ENCODE measurements around the gene KCNG2. TPM values are rescaled to one million over a fixed set of nuclear protein-coding genes. Genes with fewer than 3 reads are reported as not detected.

KCNG2 gene
- total RNA-seq, 6 experiments from 2014 or later: not detected

DNA sequence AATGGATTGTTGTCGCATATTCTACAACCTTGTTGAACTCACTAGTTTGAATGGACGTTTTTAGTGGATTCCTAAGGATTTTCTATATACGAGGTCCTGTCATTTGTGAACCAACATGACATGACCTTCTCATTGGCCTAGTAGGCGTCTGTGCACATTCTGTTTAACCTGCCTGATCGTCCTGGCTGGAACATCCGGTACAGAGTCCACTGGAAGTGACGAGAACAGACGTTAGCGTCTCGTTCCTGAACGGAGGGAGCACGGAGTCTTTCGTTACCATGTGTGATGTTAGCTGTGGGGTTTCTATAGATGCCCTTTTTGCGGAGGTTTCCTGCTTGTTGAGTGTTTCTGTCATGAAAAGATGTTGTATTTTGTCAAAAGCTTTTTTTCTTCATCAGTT, 91.8 kb downstream of the KCNG2 start:
- intact Hi-C loops (cut with DNase I): no loop called here
- no peaks in the 10 kb centered on the region for H3K36me3 ChIP-seq
- 83% methylated on average over 14 of the region's 14 CpGs for WGBS (ENCODE audit: insufficient coverage, low coverage, low lambda C conversion rate, missing lambda C conversion rate)
- no peak overlapping the region for H3K4me3 ChIP-seq
- TF ChIP-seq, protein P1, sequence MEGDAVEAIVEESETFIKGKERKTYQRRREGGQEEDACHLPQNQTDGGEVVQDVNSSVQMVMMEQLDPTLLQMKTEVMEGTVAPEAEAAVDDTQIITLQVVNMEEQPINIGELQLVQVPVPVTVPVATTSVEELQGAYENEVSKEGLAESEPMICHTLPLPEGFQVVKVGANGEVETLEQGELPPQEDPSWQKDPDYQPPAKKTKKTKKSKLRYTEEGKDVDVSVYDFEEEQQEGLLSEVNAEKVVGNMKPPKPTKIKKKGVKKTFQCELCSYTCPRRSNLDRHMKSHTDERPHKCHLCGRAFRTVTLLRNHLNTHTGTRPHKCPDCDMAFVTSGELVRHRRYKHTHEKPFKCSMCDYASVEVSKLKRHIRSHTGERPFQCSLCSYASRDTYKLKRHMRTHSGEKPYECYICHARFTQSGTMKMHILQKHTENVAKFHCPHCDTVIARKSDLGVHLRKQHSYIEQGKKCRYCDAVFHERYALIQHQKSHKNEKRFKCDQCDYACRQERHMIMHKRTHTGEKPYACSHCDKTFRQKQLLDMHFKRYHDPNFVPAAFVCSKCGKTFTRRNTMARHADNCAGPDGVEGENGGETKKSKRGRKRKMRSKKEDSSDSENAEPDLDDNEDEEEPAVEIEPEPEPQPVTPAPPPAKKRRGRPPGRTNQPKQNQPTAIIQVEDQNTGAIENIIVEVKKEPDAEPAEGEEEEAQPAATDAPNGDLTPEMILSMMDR (IDR thresholded peaks at IDR 0.05): no peak
- no peak for TF ChIP-seq POLR2A (IDR thresholded peaks at IDR 0.05)
- H3K27ac ChIP-seq: no peak overlapping the region
- ATAC-seq (no peak), DNase-seq (no peak)
- H3K9me3 ChIP-seq: peaks cover 0 to 39% (median 12%) of the 10 kb centered on the region in 4 donors
- no peaks in the 10 kb centered on the region for H3K4me1 ChIP-seq
- no peaks in the 10 kb centered on the region for H3K27me3 ChIP-seq

DNA sequence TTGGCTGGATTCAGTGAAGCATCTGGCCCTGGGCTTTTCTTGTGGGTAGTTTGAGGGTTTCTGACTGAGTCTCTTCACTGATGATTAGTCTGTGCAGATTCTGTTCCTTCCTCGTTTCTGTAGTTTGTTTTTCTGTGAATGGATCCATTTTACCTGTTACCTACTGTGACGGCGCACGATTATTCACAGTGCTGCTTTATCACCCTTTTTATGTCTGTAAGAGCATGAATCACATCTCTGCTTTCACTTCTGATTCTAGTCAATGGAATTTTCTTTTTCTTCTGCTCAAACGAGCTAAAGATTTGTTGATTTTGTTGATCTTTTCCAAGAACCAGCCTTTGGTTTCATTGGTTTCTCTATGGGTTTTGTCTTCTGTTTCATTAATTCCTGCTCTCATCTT, 92.9 kb downstream of the KCNG2 start:
- no peak overlapping the region for H3K4me3 ChIP-seq
- no peak overlapping the region for H3K27ac ChIP-seq
- H3K27me3 ChIP-seq: no peaks in the 10 kb centered on the region
- intact Hi-C loops (cut with DNase I): no loop called here
- H3K9me3 ChIP-seq: peaks cover 0 to 39% (median 13%) of the 10 kb centered on the region in 4 donors
- DNase-seq (no peak), ATAC-seq (no peak)
- H3K4me1 ChIP-seq: no peaks in the 10 kb centered on the region
- TF ChIP-seq, protein P1 (IDR thresholded peaks at IDR 0.05): no peak
- no peak for TF ChIP-seq POLR2A (IDR thresholded peaks at IDR 0.05)
- 82% methylated on average over 5 of the region's 5 CpGs for WGBS (ENCODE audit: insufficient coverage, low coverage, low lambda C conversion rate, missing lambda C conversion rate)
- H3K36me3 ChIP-seq: no peaks in the 10 kb centered on the region

DNA sequence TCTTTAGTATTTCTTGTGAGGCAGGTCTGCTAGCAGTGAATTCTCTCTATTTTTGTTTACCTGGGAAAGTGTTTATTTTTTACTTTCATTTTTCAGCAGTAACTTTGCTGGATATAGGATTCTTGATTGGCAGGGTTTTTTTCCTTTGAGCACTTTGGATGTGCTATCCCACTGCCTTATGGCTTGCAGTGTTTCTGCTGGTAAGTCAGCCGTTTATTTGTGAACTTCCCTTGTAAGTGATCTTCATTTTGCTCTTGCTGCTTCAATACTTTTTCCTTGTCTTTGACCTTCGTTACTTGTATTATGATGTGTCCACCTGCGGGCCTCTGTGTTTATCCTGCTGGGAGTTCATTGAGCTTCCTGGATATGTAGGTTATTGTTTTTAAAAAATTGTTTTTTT, 99.0 kb downstream of the KCNG2 start:
- WGBS (ENCODE audit: insufficient coverage, low coverage, low lambda C conversion rate, missing lambda C conversion rate): 94% methylated on average over 2 of the region's 3 CpGs
- H3K36me3 ChIP-seq: no peaks in the 10 kb centered on the region
- H3K9me3 ChIP-seq: peaks cover 0 to 24% (median 7%) of the 10 kb centered on the region in 4 donors
- no peak overlapping the region for H3K4me3 ChIP-seq
- no peaks in the 10 kb centered on the region for H3K27me3 ChIP-seq
- intact Hi-C loops (cut with DNase I): no loop called here
- H3K4me1 ChIP-seq: no peaks in the 10 kb centered on the region
- no peak for DNase-seq
- ATAC-seq: no peak
- no peak for TF ChIP-seq POLR2A (IDR thresholded peaks at IDR 0.05)
- TF ChIP-seq, protein P1 (IDR thresholded peaks at IDR 0.05): no peak
- no peak overlapping the region for H3K27ac ChIP-seq

DNA sequence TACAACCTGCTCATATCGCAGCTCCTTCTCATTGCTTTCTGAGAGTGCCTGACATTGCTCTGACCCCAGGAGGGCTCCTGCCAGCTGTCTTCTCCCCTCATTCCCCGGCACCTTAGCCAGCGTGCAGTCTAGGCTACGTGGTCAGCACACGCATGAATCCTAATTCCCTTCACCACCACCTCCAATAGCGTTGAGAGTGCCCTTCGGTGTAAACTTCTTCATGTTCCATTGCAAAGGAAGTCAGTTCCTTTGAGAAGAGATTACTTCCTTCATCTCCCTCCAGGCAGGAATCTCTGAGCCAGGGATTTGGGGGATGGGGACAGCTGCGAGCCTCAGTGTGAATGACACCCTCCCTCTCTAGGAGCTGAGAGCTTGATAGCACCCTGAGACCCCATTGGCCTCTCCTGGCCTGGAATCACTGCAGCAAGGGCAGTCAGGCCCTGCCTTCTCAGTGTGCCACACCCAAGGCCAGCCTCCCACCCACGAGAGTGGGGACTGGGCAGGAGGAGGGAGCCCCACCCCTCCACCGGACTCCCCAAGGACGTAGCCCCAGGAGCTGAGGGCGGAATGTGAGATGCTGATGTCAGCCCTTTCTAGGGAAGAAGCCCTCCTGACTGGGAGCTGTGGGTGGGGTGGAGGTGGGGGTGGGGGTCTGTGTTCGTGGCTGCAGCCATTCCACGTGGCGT, 100.3 kb downstream of the KCNG2 start:
- Histone ChIP-seq H3K36me3 (peaks cover 0 to 6% (median 1%) of the 10 kb centered on the region in 4 donors), H3K27ac (no peak overlapping the region), H3K4me1 (no peaks in the 10 kb centered on the region), H3K4me3 (no peak overlapping the region), H3K27me3 (no peaks in the 10 kb centered on the region), H3K9me3 (peaks cover 0 to 17% (median 7%) of the 10 kb centered on the region in 4 donors)
- ATAC-seq (no peak), DNase-seq (peak in 1 of 3 donors; percentile 42)
- TF ChIP-seq, protein P1 (IDR thresholded peaks at IDR 0.05): no peak
- intact Hi-C loops (cut with DNase I): no loop called here
- 100% methylated on average over 1 of the region's 15 CpGs for WGBS (ENCODE audit: insufficient coverage, low coverage, low lambda C conversion rate, missing lambda C conversion rate)
